GM12878 (cell line): Measurements from ENCODE around the gene GREB1. TPM values are rescaled to one million over a fixed set of nuclear protein-coding genes. Genes with fewer than 3 reads are reported as not detected.

Source experiments
- ATAC-seq: fragments of 200-7000 bp; cut with Tn5 transposase; 3 replicates; pipeline ENCODE4 v1.9.1; 2020; ENCODE audit warnings: mild to moderate bottlenecking, moderate library complexity
- BruUV-seq: library from RNA; stranded (reverse); fragments of 400-500 nt; replicated peaks from 2 replicates; lab custom pipeline; 2021; lab: Mats Ljungman, UMichigan
- CTCF ChIA-PET: fragments of 300-600 bp; sonication (Branson Sonifier 250); formaldehyde crosslinking; extraction: SDS; loops from one replicate; lab custom pipeline; 2021; ENCODE audit warnings: inconsistent platforms; lab: Yijun Ruan, JAX
- POLR2A ChIA-PET: fragments of 350-600 bp; formaldehyde crosslinking; extraction: SDS; loops from one replicate; lab custom pipeline; 2021; ENCODE audit warnings: inconsistent platforms; lab: Charles Lee
- RAD21 ChIA-PET: fragments of 300-600 bp; sonication (Branson Sonifier 250); formaldehyde crosslinking; loops from one replicate; lab custom pipeline; 2023; ENCODE audit warnings: antibody characterized with exemption; ENCODE audit not compliant: unreplicated experiment; lab: Charles Lee
- SMC1A ChIA-PET: fragments of 300-600 bp; sonication (Branson Sonifier 250); formaldehyde crosslinking; loops from one replicate; lab custom pipeline; 2023; ENCODE audit not compliant: unreplicated experiment, uncharacterized antibody; lab: Charles Lee
- DNase-seq: peaks from one replicate; pipeline ENCODE4 v3.0.0-alpha.2; 2011; ENCODE audit warnings: low read depth, low spot score
- FAIRE-seq: peaks from 3 replicates; lab custom pipeline; 2011; peaks lifted over from hg19 to GRCh38; lab: Jason Lieb, UNC
- H2AFZ ChIP-seq: 2 replicates; pipeline ENCODE4 v1.6.0; 2011; ENCODE audit warnings: low read depth, low read length, control low read depth; ENCODE audit not compliant: control insufficient read depth
- H3K27ac ChIP-seq: 2 replicates; pipeline ENCODE4 v1.5.1; 2011; ENCODE audit warnings: control low read depth; ENCODE audit not compliant: control insufficient read depth, insufficient read depth
- H3K27me3 ChIP-seq, 2 experiments: replicated peaks in 1 of 2; 2 replicates each; pipeline versions ENCODE4 v1.6.0 to v1.6.1; 2011; ENCODE audit warnings: low read length in 1 of 2; ENCODE audit not compliant: control insufficient read depth in 2 of 2, insufficient read depth in 2 of 2
- H3K36me3 ChIP-seq, 2 experiments: 2 replicates each; pipeline ENCODE4 v1.5.1; 2011; ENCODE audit warnings: low read length in 1 of 2; ENCODE audit not compliant: control insufficient read depth in 2 of 2, insufficient read depth in 2 of 2
- H3K4me1 ChIP-seq: 2 replicates; pipeline ENCODE4 v1.6.1; 2011; ENCODE audit warnings: mild to moderate bottlenecking, low read length, moderate library complexity, mixed read lengths; ENCODE audit not compliant: control insufficient read depth, insufficient read depth
- H3K4me2 ChIP-seq: 2 replicates; pipeline ENCODE4 v1.6.0; 2011; ENCODE audit warnings: control low read depth; ENCODE audit not compliant: control insufficient read depth, insufficient read depth
- H3K4me3 ChIP-seq: fragments of 200-600 bp; sonication (generic); 2 replicates; pipeline ENCODE4 v1.5.1; 2016
- H3K79me2 ChIP-seq: 2 replicates; pipeline ENCODE4 v1.6.0; 2011; ENCODE audit warnings: low read length; ENCODE audit not compliant: control insufficient read depth, insufficient read depth
- H3K9ac ChIP-seq: 2 replicates; pipeline ENCODE4 v1.8.0; 2011; ENCODE audit warnings: low read length, control low read depth, mixed read lengths; ENCODE audit not compliant: control insufficient read depth, insufficient read depth
- H3K9me3 ChIP-seq: replicated peaks from 3 replicates; pipeline ENCODE4 v1.5.1; 2011; ENCODE audit warnings: mild to moderate bottlenecking, low read length; ENCODE audit not compliant: control insufficient read depth, insufficient read depth
- H4K20me1 ChIP-seq: 2 replicates; pipeline ENCODE4 v1.6.0; 2011; ENCODE audit not compliant: control insufficient read depth, insufficient read depth
- BACH1 ChIP-seq: fragments of 450-650 bp; IDR thresholded peaks from 2 replicates; pipeline ENCODE4 v1.6.1; 2017; ENCODE audit warnings: mild to moderate bottlenecking, borderline replicate concordance
- BCL11A ChIP-seq: IDR thresholded peaks from 2 replicates; pipeline ENCODE4 v1.6.1; 2011; ENCODE audit warnings: low read depth, low read length
- BHLHE40 ChIP-seq, 2 experiments: fragments of 450-650 bp in 1 of 2; IDR thresholded peaks; 2 replicates each; pipeline ENCODE4 v1.6.1; 2011 to 2017; ENCODE audit warnings: low read depth in 2 of 2, borderline replicate concordance in 1 of 2, improper control_type of control experiment in 1 of 2, low read length in 1 of 2, mild to moderate bottlenecking in 1 of 2
- BMI1 ChIP-seq: fragments of 450-650 bp; IDR thresholded peaks from 2 replicates; pipeline ENCODE4 v1.6.1; 2016; ENCODE audit warnings: mild to moderate bottlenecking, moderate library complexity, borderline replicate concordance
- DPF2 ChIP-seq: fragments of 450-650 bp; IDR thresholded peaks from 2 replicates; pipeline ENCODE4 v1.6.1; 2017; ENCODE audit warnings: mild to moderate bottlenecking
- HDAC2 ChIP-seq: fragments of 200-600 bp; sonication (generic); IDR thresholded peaks from 2 replicates; pipeline ENCODE4 v1.6.1; 2017
- MXI1 ChIP-seq: fragments of 150-350 bp; IDR thresholded peaks from 2 replicates; pipeline ENCODE4 v1.6.1; 2011; ENCODE audit warnings: low read depth, mild to moderate bottlenecking, inconsistent platforms, low read length, improper control_type of control experiment
- MYC ChIP-seq: IDR thresholded peaks from 2 replicates; pipeline ENCODE4 v1.6.1; 2011; ENCODE audit warnings: mild to moderate bottlenecking, low read length, moderate library complexity, inconsistent platforms; ENCODE audit not compliant: insufficient read depth, insufficient replicate concordance, insufficient read length, severe bottlenecking
- RAD21 ChIP-seq: IDR thresholded peaks from 2 replicates; pipeline ENCODE4 v1.6.1; 2011; ENCODE audit warnings: mild to moderate bottlenecking, low read depth, low read length, moderate library complexity; ENCODE audit not compliant: insufficient read depth
- SP1 ChIP-seq: IDR thresholded peaks from one replicate; pipeline ENCODE4 v1.6.1; 2011; ENCODE audit warnings: low read depth, low read length
- SPI1 ChIP-seq: IDR thresholded peaks from 2 replicates; pipeline ENCODE4 v1.6.1; 2011; ENCODE audit warnings: low read depth, mild to moderate bottlenecking, low read length, moderate library complexity, borderline replicate concordance; ENCODE audit not compliant: insufficient read depth
- SUZ12 ChIP-seq: fragments of 200-600 bp; sonication (generic); IDR thresholded peaks from one replicate; pipeline ENCODE4 v1.6.1; 2018; ENCODE audit warnings: antibody characterized with exemption, mild to moderate bottlenecking; ENCODE audit not compliant: unreplicated experiment
- ZZZ3 ChIP-seq: IDR thresholded peaks from 2 replicates; pipeline ENCODE4 v1.6.1; 2011; ENCODE audit warnings: low read depth; ENCODE audit not compliant: control insufficient read depth, insufficient read length
- WGBS: methylation state at CpG from one replicate; pipeline ENCODE4 v1.1.6; 2016; ENCODE audit warnings: low lambda C conversion rate; ENCODE audit not compliant: insufficient replicate concordance, insufficient coverage; ENCODE audit errors: missing lambda C conversion rate; 5-methylcytosine and 5-hydroxymethylcytosine counted together
- in situ Hi-C: fragments of 300-500 bp; cut with MboI; formaldehyde crosslinking; loops from 9 replicates; pipeline ENCODE4 v1.14.3; 2018; ENCODE audit warnings: mixed read lengths
- intact Hi-C: fragments of 100-400 bp; cut with micrococcal nuclease; formaldehyde crosslinking; loops from one replicate; pipeline ENCODE4 v1.14.2; 2022; ENCODE audit not compliant: unreplicated experiment
- polyA plus RNA-seq, 11 experiments: library from polyadenylated mRNA; depleted of rRNA in 4 of 11; unstranded in 6 of 11; stranded (reverse) in 5 of 11; fragments of >200 nt; fragmentation: Nextera tagmentation in 4 of 11; fragmentation: Illumina TruSeq in 1 of 11; extraction: Ambion mirVana in 4 of 11; extraction: Trizol in 1 of 11; gene quantifications; 1 replicate in 1 of 11; 2 replicates in 10 of 11; pipeline versions ENCODE4 v1.2.1 to v1.2.3, GENCODE V29; 2011 to 2016; ENCODE audit warnings: inconsistent platforms in 2 of 11, missing spikeins in 2 of 11, low read depth in 1 of 11
- total RNA-seq, 4 experiments: library from RNA; depleted of rRNA in 3 of 4; stranded (reverse); fragments of >200 nt in 3 of 4; fragmentation: Illumina TruSeq in 1 of 4; extraction: Trizol in 1 of 4; gene quantifications; 2 replicates each; pipeline versions ENCODE4 v1.2.1 to v1.2.3, GENCODE V29; 2013 to 2021
- TF ChIP-seq, protein P1 (sequence below): fragments of 450-650 bp; IDR thresholded peaks from 2 replicates; pipeline ENCODE4 v1.6.1; 2016; ENCODE audit warnings: mild to moderate bottlenecking
- TF ChIP-seq, protein P2 (sequence below): fragments of 450-650 bp; formaldehyde crosslinking; IDR thresholded peaks from 2 replicates; pipeline ENCODE4 v1.4.0; 2020; ENCODE audit warnings: mild to moderate bottlenecking, moderate library complexity
- TF ChIP-seq, protein P3 (sequence below), 3 experiments: IDR thresholded peaks in 2 of 3; conservative IDR thresholded peaks in 1 of 3; 2 replicates each; pipeline ENCODE4 v1.5.1; 2011; ENCODE audit warnings: low read depth in 3 of 3, low read length in 3 of 3, mild to moderate bottlenecking in 3 of 3, control low read depth in 2 of 3, moderate library complexity in 2 of 3, inconsistent platforms in 1 of 3, mixed read lengths in 1 of 3; ENCODE audit not compliant: control insufficient read depth in 2 of 3, insufficient read depth in 1 of 3; ENCODE audit errors: extremely low read depth in 1 of 3

The GREB1 gene
- total and polyA plus RNA-seq, 10 of the 15 experiments (the other 5 are each of a cell fraction or from before 2014, with no cell fraction given): 0.09 to 2.1 (median 0.37) TPM; not detected in 1

DNA sequence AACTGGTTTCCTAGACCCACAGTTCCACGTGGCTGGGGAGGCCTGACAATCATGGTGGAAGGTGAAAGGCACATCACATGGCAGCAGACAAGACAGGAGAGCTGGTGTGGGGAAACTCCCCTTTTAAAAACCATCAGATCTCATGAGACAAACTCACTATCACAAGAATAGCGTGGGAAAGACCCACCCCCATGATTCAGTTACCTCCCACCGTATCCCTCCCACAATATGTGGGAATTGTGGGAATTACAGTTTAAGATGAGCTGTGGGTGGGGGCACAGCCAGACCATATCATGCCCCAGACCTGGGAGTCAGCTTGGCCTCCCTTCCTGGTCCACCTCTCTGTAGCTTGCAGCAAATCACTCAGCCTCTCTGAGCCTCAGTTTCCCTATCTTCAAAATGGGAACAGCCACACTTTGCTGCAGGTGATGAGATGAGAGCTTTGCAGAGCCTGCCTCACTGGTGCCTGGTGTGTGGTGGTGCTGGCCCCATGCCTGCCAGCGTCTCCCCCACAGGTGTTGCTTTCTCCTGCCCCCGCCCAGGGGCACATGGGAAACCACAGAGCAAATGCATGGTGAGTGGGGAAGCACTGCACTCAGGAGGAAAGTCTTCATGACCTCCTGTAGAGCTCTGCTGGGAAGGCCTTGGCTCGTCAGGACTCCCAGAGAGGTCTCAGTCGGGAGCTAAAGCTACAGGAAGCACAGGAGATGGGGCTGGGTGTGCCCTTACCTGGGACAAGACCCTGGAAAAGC is 31.1 kb downstream of the GREB1 start:
- FAIRE-seq: no peak
- H3K79me2 ChIP-seq: no peaks in the 10 kb centered on the region
- no peaks in the 10 kb centered on the region for H3K9me3 ChIP-seq
- H3K4me1 ChIP-seq: no peaks in the 10 kb centered on the region
- WGBS: 11% methylated on average over 7 of the region's 7 CpGs
- in situ Hi-C loops (no loop called here), intact Hi-C loops (no loop called here)
- no peaks in the 10 kb centered on the region for H4K20me1 ChIP-seq
- POLR2A ChIA-PET: no interaction called here
- no TSS peak for BruUV-seq
- no peak overlapping the region for H3K4me3 ChIP-seq
- H2AFZ ChIP-seq: no peak overlapping the region
- RAD21 ChIA-PET: interaction anchor here (1.4 kb wide), 1 partner anchor 17 kb away, joined by 3 read pairs; no protein-coding TSS in a partner anchor
- TF ChIP-seq MXI1 (no peak), BMI1 (no peak), BACH1 (no peak), SPI1 (no peak), MYC (no peak), RAD21 (no peak), BCL11A (no peak), BHLHE40 (IDR thresholded peaks at IDR 0.05; ENCODE audit: borderline replicate concordance in 1 of 2, low read depth in 2 of 2, low read length in 1 of 2) (no peak), ZZZ3 (no peak), DPF2 (no peak), SP1 (no peak), HDAC2 (no peak), SUZ12 (no peak)
- TF ChIP-seq, protein P1, sequence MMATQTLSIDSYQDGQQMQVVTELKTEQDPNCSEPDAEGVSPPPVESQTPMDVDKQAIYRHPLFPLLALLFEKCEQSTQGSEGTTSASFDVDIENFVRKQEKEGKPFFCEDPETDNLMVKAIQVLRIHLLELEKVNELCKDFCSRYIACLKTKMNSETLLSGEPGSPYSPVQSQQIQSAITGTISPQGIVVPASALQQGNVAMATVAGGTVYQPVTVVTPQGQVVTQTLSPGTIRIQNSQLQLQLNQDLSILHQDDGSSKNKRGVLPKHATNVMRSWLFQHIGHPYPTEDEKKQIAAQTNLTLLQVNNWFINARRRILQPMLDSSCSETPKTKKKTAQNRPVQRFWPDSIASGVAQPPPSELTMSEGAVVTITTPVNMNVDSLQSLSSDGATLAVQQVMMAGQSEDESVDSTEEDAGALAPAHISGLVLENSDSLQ: no peak
- TF ChIP-seq, protein P2, sequence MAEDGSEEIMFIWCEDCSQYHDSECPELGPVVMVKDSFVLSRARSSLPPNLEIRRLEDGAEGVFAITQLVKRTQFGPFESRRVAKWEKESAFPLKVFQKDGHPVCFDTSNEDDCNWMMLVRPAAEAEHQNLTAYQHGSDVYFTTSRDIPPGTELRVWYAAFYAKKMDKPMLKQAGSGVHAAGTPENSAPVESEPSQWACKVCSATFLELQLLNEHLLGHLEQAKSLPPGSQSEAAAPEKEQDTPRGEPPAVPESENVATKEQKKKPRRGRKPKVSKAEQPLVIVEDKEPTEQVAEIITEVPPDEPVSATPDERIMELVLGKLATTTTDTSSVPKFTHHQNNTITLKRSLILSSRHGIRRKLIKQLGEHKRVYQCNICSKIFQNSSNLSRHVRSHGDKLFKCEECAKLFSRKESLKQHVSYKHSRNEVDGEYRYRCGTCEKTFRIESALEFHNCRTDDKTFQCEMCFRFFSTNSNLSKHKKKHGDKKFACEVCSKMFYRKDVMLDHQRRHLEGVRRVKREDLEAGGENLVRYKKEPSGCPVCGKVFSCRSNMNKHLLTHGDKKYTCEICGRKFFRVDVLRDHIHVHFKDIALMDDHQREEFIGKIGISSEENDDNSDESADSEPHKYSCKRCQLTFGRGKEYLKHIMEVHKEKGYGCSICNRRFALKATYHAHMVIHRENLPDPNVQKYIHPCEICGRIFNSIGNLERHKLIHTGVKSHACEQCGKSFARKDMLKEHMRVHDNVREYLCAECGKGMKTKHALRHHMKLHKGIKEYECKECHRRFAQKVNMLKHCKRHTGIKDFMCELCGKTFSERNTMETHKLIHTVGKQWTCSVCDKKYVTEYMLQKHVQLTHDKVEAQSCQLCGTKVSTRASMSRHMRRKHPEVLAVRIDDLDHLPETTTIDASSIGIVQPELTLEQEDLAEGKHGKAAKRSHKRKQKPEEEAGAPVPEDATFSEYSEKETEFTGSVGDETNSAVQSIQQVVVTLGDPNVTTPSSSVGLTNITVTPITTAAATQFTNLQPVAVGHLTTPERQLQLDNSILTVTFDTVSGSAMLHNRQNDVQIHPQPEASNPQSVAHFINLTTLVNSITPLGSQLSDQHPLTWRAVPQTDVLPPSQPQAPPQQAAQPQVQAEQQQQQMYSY (CRISPR knock-in tag): no peak
- TF ChIP-seq, protein P3, sequence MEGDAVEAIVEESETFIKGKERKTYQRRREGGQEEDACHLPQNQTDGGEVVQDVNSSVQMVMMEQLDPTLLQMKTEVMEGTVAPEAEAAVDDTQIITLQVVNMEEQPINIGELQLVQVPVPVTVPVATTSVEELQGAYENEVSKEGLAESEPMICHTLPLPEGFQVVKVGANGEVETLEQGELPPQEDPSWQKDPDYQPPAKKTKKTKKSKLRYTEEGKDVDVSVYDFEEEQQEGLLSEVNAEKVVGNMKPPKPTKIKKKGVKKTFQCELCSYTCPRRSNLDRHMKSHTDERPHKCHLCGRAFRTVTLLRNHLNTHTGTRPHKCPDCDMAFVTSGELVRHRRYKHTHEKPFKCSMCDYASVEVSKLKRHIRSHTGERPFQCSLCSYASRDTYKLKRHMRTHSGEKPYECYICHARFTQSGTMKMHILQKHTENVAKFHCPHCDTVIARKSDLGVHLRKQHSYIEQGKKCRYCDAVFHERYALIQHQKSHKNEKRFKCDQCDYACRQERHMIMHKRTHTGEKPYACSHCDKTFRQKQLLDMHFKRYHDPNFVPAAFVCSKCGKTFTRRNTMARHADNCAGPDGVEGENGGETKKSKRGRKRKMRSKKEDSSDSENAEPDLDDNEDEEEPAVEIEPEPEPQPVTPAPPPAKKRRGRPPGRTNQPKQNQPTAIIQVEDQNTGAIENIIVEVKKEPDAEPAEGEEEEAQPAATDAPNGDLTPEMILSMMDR (IDR thresholded peaks at IDR 0.05 in 2 of 3, conservative IDR thresholded peaks at IDR 0.05 in 1 of 3; ENCODE audit: control insufficient read depth in 2 of 3, extremely low read depth in 1 of 3, insufficient read depth in 1 of 3, low read depth in 3 of 3, low read length in 3 of 3): no peak
- SMC1A ChIA-PET: no interaction called here
- ATAC-seq: no peak
- no peak overlapping the region for H3K9ac ChIP-seq
- CTCF ChIA-PET: interaction anchor here (1.5 to 6.7 kb wide), 2 partner anchors 15 to 18 kb away, joined by 4 to 35 read pairs; no protein-coding TSS in a partner anchor
- H3K27ac ChIP-seq: no peak overlapping the region
- no peaks in the 10 kb centered on the region for H3K27me3 ChIP-seq
- H3K4me2 ChIP-seq: no peak overlapping the region
- no peak for DNase-seq
- H3K36me3 ChIP-seq: no peaks in the 10 kb centered on the region
